HL-60 (cell line): ENCODE measurements around the gene XBP1.

Source experiments
- DNase-seq, 2 experiments: peaks; one replicate each; pipeline ENCODE4 v3.0.0-alpha.2; 2010 to 2020; ENCODE audit warnings: low read depth in 1 of 2, low spot score in 1 of 2
- H3K27ac ChIP-seq: fragments of 250-450 bp; sonication (Bioruptor Pico); replicated peaks from 2 replicates; pipeline ENCODE4 v1.5.1; 2020; ENCODE audit warnings: mild to moderate bottlenecking, moderate library complexity
- H3K27me3 ChIP-seq: fragments of 250-450 bp; sonication (Bioruptor Pico); 2 replicates; pipeline ENCODE4 v1.5.1; 2021; ENCODE audit warnings: mild to moderate bottlenecking, moderate library complexity; ENCODE audit not compliant: insufficient read depth, poor library complexity, severe bottlenecking
- H3K4me3 ChIP-seq: replicated peaks from 2 replicates; pipeline ENCODE4 v1.5.1; 2011; ENCODE audit warnings: mild to moderate bottlenecking, control low read depth, low read length; ENCODE audit not compliant: insufficient read depth
- CTCF ChIP-seq: IDR thresholded peaks from one replicate; pipeline ENCODE4 v1.5.1; 2011; ENCODE audit warnings: low read length, control low read depth, inconsistent platforms; ENCODE audit not compliant: insufficient read depth
- GABPA ChIP-seq: IDR thresholded peaks from 2 replicates; pipeline ENCODE4 v1.6.1; 2012; ENCODE audit warnings: low read depth
- POLR2AphosphoS5 ChIP-seq: IDR thresholded peaks from 2 replicates; pipeline ENCODE4 v1.6.1; 2012; ENCODE audit warnings: low read depth
- REST ChIP-seq: IDR thresholded peaks from 2 replicates; pipeline ENCODE4 v1.6.1; 2012; ENCODE audit warnings: low read depth; ENCODE audit not compliant: insufficient replicate concordance
- SPI1 ChIP-seq: IDR thresholded peaks from 2 replicates; pipeline ENCODE4 v1.6.1; 2012; ENCODE audit warnings: low read depth, mild to moderate bottlenecking, borderline replicate concordance

Gene XBP1

DNA sequence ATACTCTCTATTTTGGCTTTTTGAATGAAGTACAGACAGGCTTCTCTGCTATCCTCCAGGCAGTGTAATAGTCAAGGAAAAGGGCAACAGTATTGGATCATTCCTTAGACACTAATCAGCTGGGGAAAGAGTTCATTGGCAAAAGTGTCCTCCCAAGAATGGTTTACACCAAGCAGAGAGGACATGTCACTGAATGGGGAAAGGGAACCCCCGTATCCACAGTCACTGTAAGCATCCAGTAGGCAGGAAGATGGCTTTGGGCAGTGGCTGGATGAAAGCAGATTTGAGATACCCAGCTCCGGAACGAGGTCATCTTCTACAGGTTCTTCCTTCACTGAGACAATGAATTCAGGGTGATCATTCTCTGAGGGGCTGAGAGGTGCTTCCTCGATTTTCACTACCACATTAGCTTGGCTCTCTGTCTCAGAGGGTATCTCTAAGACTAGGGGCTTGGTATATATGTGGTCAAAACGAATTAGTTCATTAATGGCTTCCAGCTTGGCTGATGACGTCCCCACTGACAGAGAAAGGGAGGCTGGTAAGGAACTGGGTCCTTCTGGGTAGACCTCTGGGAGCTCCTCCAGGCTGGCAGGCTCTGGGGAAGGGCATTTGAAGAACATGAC lies 5.2 kb downstream of the XBP1 start:
- Histone ChIP-seq H3K4me3 (no peak overlapping the region), H3K27me3 (no peaks in the 10 kb centered on the region), H3K27ac (no peak overlapping the region)
- no peak for TF ChIP-seq GABPA
- TF ChIP-seq POLR2AphosphoS5: 0 out of 2 replicates have a peak, but pooled peaks have one; percentile 17
- DNase-seq: no peak

DNA sequence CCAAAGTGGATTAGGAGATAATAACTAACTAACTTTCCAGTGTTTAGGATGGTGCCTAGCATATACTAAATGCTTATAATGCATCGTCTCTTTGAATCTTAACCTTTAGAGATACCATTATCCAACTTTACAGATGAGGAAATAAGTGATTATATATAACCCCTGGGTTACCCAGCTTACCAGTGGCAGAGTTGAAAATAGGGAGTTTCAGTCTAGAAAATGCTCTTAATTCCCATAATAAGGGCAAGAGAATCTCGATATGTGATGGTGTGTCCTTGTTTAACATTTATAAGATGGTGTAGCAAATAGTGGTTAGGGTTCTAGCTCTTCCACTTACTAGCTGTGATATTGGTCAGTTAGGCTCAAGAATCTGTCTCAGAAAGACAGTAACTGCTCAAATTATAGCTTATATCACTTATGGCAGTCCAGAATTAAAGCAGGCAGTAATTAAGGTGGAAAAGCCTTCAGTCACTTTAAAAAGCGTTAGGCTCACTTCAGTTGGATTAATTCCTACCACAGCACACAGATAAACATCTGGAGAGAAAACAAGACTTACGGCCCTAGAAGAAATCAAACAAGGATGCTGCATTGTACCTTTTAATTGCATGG lies 6.3 kb downstream of the XBP1 start:
- no peak overlapping the region for H3K4me3 ChIP-seq

GRCh38 chr22:28792491-28793383 lies 7.6 kb downstream of the XBP1 start:
- no peak for DNase-seq
- TF ChIP-seq CTCF (no peak), POLR2AphosphoS5 (peak; percentile 60; the same call in 1 of the 2 replicates)
- no peaks in the 10 kb centered on the region for H3K27me3 ChIP-seq
- H3K27ac ChIP-seq: no peak overlapping the region
- no peak overlapping the region for H3K4me3 ChIP-seq

More for the DNA sequence above, 6.3 kb downstream of the XBP1 start:
- TF ChIP-seq POLR2AphosphoS5 (no peak; the same call in 1 of the 2 replicates), CTCF (no peak), GABPA (no peak), REST (no peak), SPI1 (no peak)
- no peak for DNase-seq
- Histone ChIP-seq H3K27ac (no peak overlapping the region), H3K27me3 (no peaks in the 10 kb centered on the region)

GRCh38 chr22:28791841-28792490 lies 8.4 kb downstream of the XBP1 start:
- no peaks in the 10 kb centered on the region for H3K27me3 ChIP-seq
- H3K27ac ChIP-seq: no peak overlapping the region
- no peak overlapping the region for H3K4me3 ChIP-seq
- DNase-seq: no peak
- TF ChIP-seq SPI1: no peak
- no peak for TF ChIP-seq CTCF
- TF ChIP-seq POLR2AphosphoS5: no peak
- TF ChIP-seq REST: no peak
- TF ChIP-seq GABPA: no peak
